Prostate gland (tissue), 2 donors: ENCODE results near the gene ZNF277.

Experiments used
- POLR2A ChIP-seq: fragments of 450-650 bp; IDR thresholded peaks from one replicate; pipeline ENCODE4 v1.6.1; 2016; ENCODE audit warnings: antibody characterized with exemption, mild to moderate bottlenecking
- TF ChIP-seq, protein P1 (sequence below), 4 experiments: fragments of 200-600 bp in 2 of 4; fragments of 450-650 bp in 2 of 4; sonication (generic) in 2 of 4; IDR thresholded peaks; 1 replicate in 3 of 4; 2 replicates in 1 of 4; pipeline ENCODE4 v1.5.1; 2016 to 2019; ENCODE audit warnings: antibody characterized with exemption in 4 of 4, mild to moderate bottlenecking in 2 of 4, moderate library complexity in 2 of 4

DNA sequence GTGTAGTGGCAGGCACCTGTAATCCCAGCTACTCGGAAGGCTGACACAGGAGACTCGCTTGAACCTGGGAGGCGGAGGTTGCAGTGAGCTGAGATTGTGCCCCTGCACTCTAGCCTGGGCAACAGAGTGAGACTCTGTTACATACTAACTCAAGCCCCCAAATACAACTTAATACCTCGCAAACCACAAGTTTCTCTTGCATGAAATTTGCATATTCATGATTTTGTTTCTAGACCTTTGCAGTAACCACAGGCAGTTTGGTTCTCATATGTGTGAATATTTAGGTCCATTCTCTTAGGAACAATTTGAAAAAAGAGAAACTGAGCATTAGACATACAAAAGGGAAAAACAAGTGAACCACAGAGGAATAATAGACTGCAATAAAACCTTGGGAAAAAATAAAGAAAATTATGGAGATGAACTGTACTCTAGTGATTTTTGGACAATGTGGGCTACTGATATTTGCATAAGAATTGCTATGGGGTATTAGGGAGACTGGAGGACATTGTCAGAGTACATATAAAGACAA is 77.0 kb downstream of the ZNF277 start:
- TF ChIP-seq, protein P1, sequence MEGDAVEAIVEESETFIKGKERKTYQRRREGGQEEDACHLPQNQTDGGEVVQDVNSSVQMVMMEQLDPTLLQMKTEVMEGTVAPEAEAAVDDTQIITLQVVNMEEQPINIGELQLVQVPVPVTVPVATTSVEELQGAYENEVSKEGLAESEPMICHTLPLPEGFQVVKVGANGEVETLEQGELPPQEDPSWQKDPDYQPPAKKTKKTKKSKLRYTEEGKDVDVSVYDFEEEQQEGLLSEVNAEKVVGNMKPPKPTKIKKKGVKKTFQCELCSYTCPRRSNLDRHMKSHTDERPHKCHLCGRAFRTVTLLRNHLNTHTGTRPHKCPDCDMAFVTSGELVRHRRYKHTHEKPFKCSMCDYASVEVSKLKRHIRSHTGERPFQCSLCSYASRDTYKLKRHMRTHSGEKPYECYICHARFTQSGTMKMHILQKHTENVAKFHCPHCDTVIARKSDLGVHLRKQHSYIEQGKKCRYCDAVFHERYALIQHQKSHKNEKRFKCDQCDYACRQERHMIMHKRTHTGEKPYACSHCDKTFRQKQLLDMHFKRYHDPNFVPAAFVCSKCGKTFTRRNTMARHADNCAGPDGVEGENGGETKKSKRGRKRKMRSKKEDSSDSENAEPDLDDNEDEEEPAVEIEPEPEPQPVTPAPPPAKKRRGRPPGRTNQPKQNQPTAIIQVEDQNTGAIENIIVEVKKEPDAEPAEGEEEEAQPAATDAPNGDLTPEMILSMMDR (IDR thresholded peaks at IDR 0.05): no peak
- no peak for TF ChIP-seq POLR2A
